H1 (cell line): ENCODE data around the gene MRPL20. TPM values are rescaled to one million over a fixed set of nuclear protein-coding genes. Genes with fewer than 3 reads are reported as not detected.

ENCODE experiments used
- CTCF ChIA-PET: fragments of 300-600 bp; sonication (Branson Sonifier 250); formaldehyde crosslinking; loops from one replicate; lab custom pipeline; 2021; ENCODE audit not compliant: partially characterized antibody; lab: Charles Lee
- POLR2A ChIA-PET: fragments of 300-600 bp; sonication (Branson Sonifier 250); formaldehyde crosslinking; loops from one replicate; lab custom pipeline; 2021; ENCODE audit warnings: inconsistent platforms; ENCODE audit not compliant: partially characterized antibody; lab: Charles Lee
- DNase-seq, 2 experiments: peaks; one replicate each; pipeline versions ENCODE4 v3.0.0 to v3.0.0-alpha.2; 2010 to 2022; ENCODE audit warnings: low spot score in 2 of 2, low read depth in 1 of 2, mixed read lengths in 1 of 2
- FAIRE-seq: peaks from 2 replicates; lab custom pipeline; 2011; peaks lifted over from hg19 to GRCh38; lab: Jason Lieb, UNC
- H2AFZ ChIP-seq: 2 replicates; pipeline ENCODE4 v1.8.1; 2012; ENCODE audit warnings: low read length, inconsistent platforms
- H2AK5ac ChIP-seq: 2 replicates; pipeline ENCODE4 v1.6.1; 2013; ENCODE audit warnings: low read depth, low read length
- H2BK120ac ChIP-seq: replicated peaks from 2 replicates; pipeline ENCODE3; 2013; ENCODE audit warnings: low read depth, low read length, inconsistent platforms
- H2BK12ac ChIP-seq: 2 replicates; pipeline ENCODE4 v1.6.1; 2013; ENCODE audit warnings: low read depth, low read length
- H2BK15ac ChIP-seq: 2 replicates; pipeline ENCODE4 v1.6.1; 2013; ENCODE audit warnings: low read length
- H2BK20ac ChIP-seq: 2 replicates; pipeline ENCODE4 v1.6.1; 2013; ENCODE audit warnings: low read length
- H2BK5ac ChIP-seq: 2 replicates; pipeline ENCODE4 v1.6.1; 2013; ENCODE audit warnings: low read depth, low read length
- H3K14ac ChIP-seq: 2 replicates; pipeline ENCODE4 v1.6.1; 2013; ENCODE audit warnings: inconsistent platforms; ENCODE audit not compliant: insufficient read length
- H3K18ac ChIP-seq: 2 replicates; pipeline ENCODE4 v1.6.1; 2013; ENCODE audit warnings: low read length; ENCODE audit errors: extremely low read depth
- H3K23ac ChIP-seq: 2 replicates; pipeline ENCODE4 v1.6.1; 2013; ENCODE audit warnings: inconsistent platforms; ENCODE audit not compliant: insufficient read length
- H3K23me2 ChIP-seq: 2 replicates; pipeline ENCODE4 v1.6.1; 2013; ENCODE audit warnings: low read depth, low read length
- H3K27ac ChIP-seq: 2 replicates; pipeline ENCODE4 v1.6.1; 2011; ENCODE audit warnings: low read depth, low read length, inconsistent platforms
- H3K27me3 ChIP-seq, 4 experiments: replicated peaks in 1 of 4; 1 replicate in 1 of 4; 2 replicates in 3 of 4; pipeline versions ENCODE4 v1.6.1 to v1.8.1; 2011 to 2013; ENCODE audit warnings: low read length in 3 of 4, mild to moderate bottlenecking in 3 of 4, inconsistent platforms in 2 of 4, mixed read lengths in 2 of 4, moderate library complexity in 1 of 4; ENCODE audit not compliant: control insufficient read depth in 3 of 4, insufficient read depth in 3 of 4; ENCODE audit errors: extremely low read depth in 1 of 4
- H3K36me3 ChIP-seq, 4 experiments: 2 replicates each; pipeline versions ENCODE4 v1.6.1 to v1.8.1; 2011 to 2013; ENCODE audit warnings: mild to moderate bottlenecking in 4 of 4, low read length in 3 of 4, moderate library complexity in 2 of 4, control low read depth in 1 of 4, inconsistent platforms in 1 of 4; ENCODE audit not compliant: insufficient read depth in 4 of 4, control insufficient read depth in 2 of 4
- H3K4ac ChIP-seq: replicated peaks from 2 replicates; pipeline ENCODE3; 2013; ENCODE audit warnings: low read length, low read depth, mixed read lengths, inconsistent platforms; ENCODE audit not compliant: insufficient read length
- H3K4me1 ChIP-seq, 4 experiments: replicated peaks in 1 of 4; 1 replicate in 1 of 4; 2 replicates in 3 of 4; pipeline versions ENCODE4 v1.6.1 to v1.8.1; 2011 to 2013; ENCODE audit warnings: low read length in 3 of 4, inconsistent platforms in 2 of 4, mixed read lengths in 1 of 4; ENCODE audit not compliant: insufficient read depth in 4 of 4, control insufficient read depth in 3 of 4
- H3K4me2 ChIP-seq, 2 experiments: 2 replicates each; pipeline versions ENCODE4 v1.6.1 to v1.8.1; 2011 to 2013; ENCODE audit warnings: low read depth in 2 of 2, low read length in 2 of 2, control low read depth in 1 of 2, inconsistent platforms in 1 of 2, mild to moderate bottlenecking in 1 of 2; ENCODE audit not compliant: insufficient read depth in 1 of 2
- H3K4me3 ChIP-seq, 4 experiments: fragments of 200-600, 300-600 bp in 1 of 4; sonication (generic), shearing (Covaris generic), sonication (Bioruptor Twin) in 1 of 4; 2 replicates each; pipeline versions ENCODE4 v1.5.1 to v1.8.1; 2011 to 2016; ENCODE audit warnings: low read length in 4 of 4, low read depth in 3 of 4, control low read depth in 2 of 4, inconsistent platforms in 2 of 4, mild to moderate bottlenecking in 2 of 4, mixed read lengths in 1 of 4, moderate library complexity in 1 of 4; ENCODE audit not compliant: insufficient read depth in 2 of 4; ENCODE audit errors: extremely low read depth in 1 of 4
- H3K56ac ChIP-seq: replicated peaks from 2 replicates; pipeline ENCODE3; 2013; ENCODE audit warnings: low read depth, mild to moderate bottlenecking, mixed read lengths, low read length, inconsistent platforms; ENCODE audit not compliant: insufficient read length
- H3K79me1 ChIP-seq: 2 replicates; pipeline ENCODE4 v1.6.1; 2013; ENCODE audit warnings: low read depth, low read length, control low read depth
- H3K79me2 ChIP-seq, 2 experiments: 2 replicates each; pipeline versions ENCODE4 v1.6.1 to v1.8.1; 2012 to 2013; ENCODE audit warnings: low read length in 2 of 2, mild to moderate bottlenecking in 2 of 2, inconsistent platforms in 1 of 2; ENCODE audit not compliant: insufficient read depth in 2 of 2, control insufficient read depth in 1 of 2
- H3K9ac ChIP-seq, 4 experiments: replicated peaks in 1 of 4; 1 replicate in 1 of 4; 2 replicates in 3 of 4; pipeline versions ENCODE4 v1.6.1 to v1.8.1; 2011 to 2013; ENCODE audit warnings: low read depth in 3 of 4, low read length in 3 of 4, control low read depth in 2 of 4, mild to moderate bottlenecking in 2 of 4, moderate library complexity in 2 of 4, inconsistent platforms in 1 of 4; ENCODE audit errors: extremely low read depth in 1 of 4
- H3K9me3 ChIP-seq, 2 experiments: 2 replicates each; pipeline versions ENCODE4 v1.6.1 to v1.8.1; 2012 to 2013; ENCODE audit warnings: mild to moderate bottlenecking in 2 of 2, moderate library complexity in 2 of 2, control low read depth in 1 of 2, inconsistent platforms in 1 of 2, low read depth in 1 of 2, low read length in 1 of 2, mixed read lengths in 1 of 2; ENCODE audit not compliant: insufficient read depth in 2 of 2
- H4K20me1 ChIP-seq, 2 experiments: replicated peaks in 1 of 2; 2 replicates each; pipeline versions ENCODE3 to v1.8.1; 2011 to 2013; ENCODE audit warnings: inconsistent platforms in 2 of 2, low read length in 2 of 2, mild to moderate bottlenecking in 1 of 2; ENCODE audit not compliant: insufficient read depth in 2 of 2, control insufficient read depth in 1 of 2
- H4K5ac ChIP-seq: 2 replicates; pipeline ENCODE4 v1.6.1; 2013; ENCODE audit warnings: low read length, low read depth, mixed read lengths, inconsistent platforms; ENCODE audit not compliant: insufficient read length
- H4K8ac ChIP-seq: 2 replicates; pipeline ENCODE4 v1.8.0; 2013; ENCODE audit warnings: mild to moderate bottlenecking, moderate library complexity, low read length, inconsistent platforms; ENCODE audit not compliant: insufficient read depth; ENCODE audit errors: extremely low read depth
- H4K91ac ChIP-seq: replicated peaks from 2 replicates; pipeline ENCODE3; 2013; ENCODE audit warnings: low read length, mixed read lengths, inconsistent platforms; ENCODE audit not compliant: insufficient read length
- BCL11A ChIP-seq, 2 experiments: IDR thresholded peaks; one replicate each; pipeline ENCODE4 v1.6.1; 2011; ENCODE audit warnings: low read depth in 2 of 2, low read length in 2 of 2, mild to moderate bottlenecking in 2 of 2
- CBX5 ChIP-seq: fragments of 300-800, 300-1000 bp; sonication (generic); IDR thresholded peaks from 2 replicates; pipeline ENCODE4 v1.7.1; 2016; ENCODE audit warnings: antibody characterized with exemption, low read length, low read depth
- CBX8 ChIP-seq: fragments of 300-800, 300-1000 bp; sonication (generic); IDR thresholded peaks from 2 replicates; pipeline ENCODE4 v1.7.1; 2016; ENCODE audit warnings: low read depth, low read length, borderline replicate concordance
- GABPA ChIP-seq: IDR thresholded peaks from 2 replicates; pipeline ENCODE4 v1.6.1; 2011; ENCODE audit warnings: mild to moderate bottlenecking, low read length, moderate library complexity, borderline replicate concordance; ENCODE audit not compliant: insufficient read depth
- MAFK ChIP-seq: IDR thresholded peaks from 2 replicates; pipeline ENCODE4 v1.6.1; 2012; ENCODE audit warnings: low read depth, mild to moderate bottlenecking, improper control_type of control experiment, low read length
- SRF ChIP-seq: IDR thresholded peaks from 2 replicates; pipeline ENCODE4 v1.6.1; 2011; ENCODE audit warnings: mild to moderate bottlenecking, low read depth, low read length, moderate library complexity
- TAF7 ChIP-seq: optimal IDR thresholded peaks from 2 replicates; pipeline ENCODE3; 2011; ENCODE audit warnings: low read depth, mild to moderate bottlenecking, inconsistent platforms, low read length, moderate library complexity, borderline replicate concordance
- USF2 ChIP-seq: IDR thresholded peaks from 2 replicates; pipeline ENCODE4 v1.6.1; 2011; ENCODE audit warnings: low read length, improper control_type of control experiment
- WGBS, 2 experiments: shearing (Covaris generic) in 1 of 2; methylation state at CpG; one replicate each; pipeline versions ENCODE4 v1.1.6 to v1.1.7; 2013 to 2015; ENCODE audit warnings: low lambda C conversion rate in 2 of 2, mixed read lengths in 2 of 2, inconsistent platforms in 1 of 2, low coverage in 1 of 2, missing lambda C conversion rate in 1 of 2; ENCODE audit not compliant: insufficient replicate concordance in 2 of 2, insufficient coverage in 1 of 2, insufficient read length in 1 of 2; ENCODE audit errors: extremely low coverage in 1 of 2, missing lambda C conversion rate in 1 of 2; 5-methylcytosine and 5-hydroxymethylcytosine counted together
- polyA plus RNA-seq, 7 experiments: library from polyadenylated mRNA; depleted of rRNA in 3 of 7; stranded (reverse) in 5 of 7; unstranded in 2 of 7; fragments of >200 nt in 5 of 7; fragments of 200-250 nt in 2 of 7; gene quantifications; 1 replicate in 5 of 7; 2 replicates in 1 of 7; 4 replicates in 1 of 7; pipeline versions ENCODE4 v1.2.1 to v1.2.3, GENCODE V29; 2011 to 2013; ENCODE audit warnings: missing spikeins in 2 of 7, mixed read lengths in 2 of 7
- total RNA-seq: library from RNA; stranded (reverse); fragmentation: NEBNext Ultra II Directional; extraction: Animal tissue kit (Norgen Biotek cat#: 25700); gene quantifications from 2 replicates; pipeline ENCODE4 v1.2.1, GENCODE V29; 2021
- TF ChIP-seq, protein P1 (sequence below): IDR thresholded peaks from 2 replicates; pipeline ENCODE4 v1.6.1; 2012; ENCODE audit warnings: inconsistent platforms

Gene MRPL20
- total and polyA plus RNA-seq, 2 of the 8 experiments (the other 6 are each of a cell fraction or from before 2014, with no cell fraction given): 126 to 151 TPM

- 84% methylated on average over 19 of the region's 19 CpGs; no CpG with 5 or more reads in 1 of the 2 experiments for WGBS, 2 experiments
- H2BK120ac ChIP-seq: no peak overlapping the region
- H3K4me1 ChIP-seq: peaks cover 0 to 18% (median 13%) of the 10 kb centered on the region in 4 experiments; a peak in 6 of 7 replicates
- H3K4ac ChIP-seq: no peak overlapping the region
- H2BK12ac ChIP-seq: no peak overlapping the region
- H3K79me1 ChIP-seq: peaks cover 18% of the 10 kb centered on the region
- POLR2A ChIA-PET: interaction anchor here (0.8 to 33.4 kb wide), 7 partner anchors 2 to 55 kb away, joined by 4 to 719 read pairs (median 27); partner anchors contain the start of genes ANKRD65, AURKAIP1, CCNL2 and MRPL20
- CTCF ChIA-PET: interaction anchor here (0.9 to 3.1 kb wide), 7 partner anchors 9 to 107 kb away, joined by 3 to 14 read pairs (median 7); partner anchors contain the start of gene AURKAIP1
- H2AK5ac ChIP-seq: 0 out of 2 replicates have a peak overlapping the region, but pooled peaks have one; percentile 20
- H3K9me3 ChIP-seq: no peaks in the 10 kb centered on the region
- H3K79me2 ChIP-seq: peaks cover 6 to 50% of the 10 kb centered on the region in 2 experiments; a peak in 3 of 4 replicates
- H3K27ac ChIP-seq: 0 out of 2 replicates have a peak overlapping the region, but pooled peaks have one; percentile 89
- DNase-seq (no peak), FAIRE-seq (no peak)
- H2AFZ ChIP-seq: no peak overlapping the region
- H3K23me2 ChIP-seq: peaks cover 17% of the 10 kb centered on the region
- H3K27me3 ChIP-seq: no peaks in the 10 kb centered on the region
- no peak overlapping the region for H4K5ac ChIP-seq
- H3K56ac ChIP-seq: no peak overlapping the region
- peak overlapping the region; percentile 93 to 95 (median 94) for H3K4me3 ChIP-seq
- H3K36me3 ChIP-seq: peaks cover 36 to 67% (median 50%) of the 10 kb centered on the region in 4 experiments
- no peak overlapping the region; the same call in 1 of the 2 replicates for H2BK5ac ChIP-seq
- H4K91ac ChIP-seq: no peak overlapping the region
- no peak overlapping the region for H3K18ac ChIP-seq
- H4K20me1 ChIP-seq: peaks cover 12 to 27% of the 10 kb centered on the region in 2 experiments
- no peak overlapping the region for H2BK15ac ChIP-seq
- H3K23ac ChIP-seq: no peak overlapping the region
- H2BK20ac ChIP-seq: no peak overlapping the region
- H4K8ac ChIP-seq: peak overlapping the region; percentile 86; the same call in 1 of the 2 replicates
- peak overlapping the region; percentile 75 to 96 (median 92) for H3K9ac ChIP-seq
- no peak overlapping the region for H3K14ac ChIP-seq
- peak overlapping the region; percentile 81 to 89 for H3K4me2 ChIP-seq
- TF ChIP-seq, protein P1, sequence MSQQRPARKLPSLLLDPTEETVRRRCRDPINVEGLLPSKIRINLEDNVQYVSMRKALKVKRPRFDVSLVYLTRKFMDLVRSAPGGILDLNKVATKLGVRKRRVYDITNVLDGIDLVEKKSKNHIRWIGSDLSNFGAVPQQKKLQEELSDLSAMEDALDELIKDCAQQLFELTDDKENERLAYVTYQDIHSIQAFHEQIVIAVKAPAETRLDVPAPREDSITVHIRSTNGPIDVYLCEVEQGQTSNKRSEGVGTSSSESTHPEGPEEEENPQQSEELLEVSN: no peak
- TF ChIP-seq MAFK (no peak), TAF7 (no peak), SRF (no peak), BCL11A (IDR thresholded peaks at IDR 0.05; ENCODE audit: low read depth in 2 of 2, low read length in 2 of 2) (no peak), GABPA (no peak), USF2 (no peak), CBX8 (no peak), CBX5 (no peak)
Observed at GRCh38 chr1:1397839-1398523, 9.1 kb downstream of the MRPL20 start.
